Measurements from ENCODE around the gene FZD7.

FZD7 gene

DNA sequence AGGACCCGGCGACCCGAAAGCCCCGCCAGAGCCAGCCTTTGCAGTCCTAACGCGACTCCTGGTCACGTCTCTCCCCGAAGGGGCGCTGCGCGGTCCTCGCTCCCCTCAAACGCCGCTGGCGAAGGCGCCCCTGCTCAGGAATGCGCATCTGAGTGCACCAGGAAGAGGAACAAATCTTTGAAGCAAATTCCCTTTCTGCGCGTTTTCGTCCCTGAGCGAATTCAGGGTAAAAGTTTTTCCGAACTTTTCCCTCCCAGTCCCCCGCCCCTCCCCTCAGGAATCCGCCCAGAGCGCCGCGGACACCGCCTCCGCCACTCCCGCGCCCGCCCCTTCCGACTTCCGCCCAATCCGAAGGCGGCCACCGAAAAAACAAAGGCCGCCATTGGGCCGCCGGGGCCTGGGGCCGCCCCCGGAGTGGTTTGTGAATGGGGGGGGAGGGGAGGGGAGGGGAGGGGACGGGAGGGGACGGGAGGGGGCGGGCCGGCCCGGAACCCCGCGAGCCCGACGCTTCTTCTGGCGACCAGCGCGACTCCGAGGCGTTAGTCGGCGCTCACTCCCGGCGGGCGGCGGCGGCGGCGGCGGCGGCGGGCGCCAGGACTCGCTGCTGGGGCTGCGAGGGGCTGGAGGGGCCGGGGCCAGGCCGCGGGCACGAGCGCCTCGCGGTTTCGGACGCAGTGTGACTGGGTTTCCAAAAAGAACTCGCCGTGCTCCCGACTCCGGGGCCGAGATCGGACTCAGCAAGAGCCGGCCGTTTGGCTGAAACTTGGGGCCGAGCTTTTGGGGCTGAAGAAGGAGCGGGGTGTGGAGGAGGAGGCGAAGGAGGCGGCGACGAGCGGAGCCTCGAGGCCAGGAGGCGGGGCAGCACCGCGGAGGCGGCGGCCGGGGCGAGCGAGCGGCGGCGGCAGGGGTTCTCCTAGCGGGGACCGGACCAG is at the start of gene FZD7:
FZD7 (plus strand) TSS at position 539 of the 932 bp plus-strand sequence. CDS start 793 bp downstream, outside the sequence.
- peak; percentile 56 to 67 for DNase-seq (ENCODE audit: low read depth in 2 of 2)

DNA sequence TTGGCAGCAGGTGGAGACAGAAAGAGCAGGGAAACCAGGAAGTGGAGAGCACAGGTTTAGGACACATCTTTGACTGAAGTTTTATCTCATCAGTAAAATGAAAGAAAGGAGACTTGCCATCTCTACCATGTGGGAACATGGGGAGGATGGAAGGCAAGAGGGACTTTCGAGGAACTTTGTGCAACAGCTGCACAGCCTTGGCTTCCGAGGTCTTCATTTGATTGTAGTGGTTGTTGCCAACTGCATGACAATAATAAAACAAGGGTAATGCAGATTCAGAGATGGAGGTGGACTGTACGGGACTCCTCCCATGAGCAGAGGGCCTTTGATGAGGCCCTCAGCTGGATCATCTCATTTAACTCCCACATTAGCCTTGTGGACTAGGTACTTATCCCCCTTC is 49.3 kb upstream of the FZD7 start:
- DNase-seq (ENCODE audit: low read depth in 2 of 2), result no peak

DNA sequence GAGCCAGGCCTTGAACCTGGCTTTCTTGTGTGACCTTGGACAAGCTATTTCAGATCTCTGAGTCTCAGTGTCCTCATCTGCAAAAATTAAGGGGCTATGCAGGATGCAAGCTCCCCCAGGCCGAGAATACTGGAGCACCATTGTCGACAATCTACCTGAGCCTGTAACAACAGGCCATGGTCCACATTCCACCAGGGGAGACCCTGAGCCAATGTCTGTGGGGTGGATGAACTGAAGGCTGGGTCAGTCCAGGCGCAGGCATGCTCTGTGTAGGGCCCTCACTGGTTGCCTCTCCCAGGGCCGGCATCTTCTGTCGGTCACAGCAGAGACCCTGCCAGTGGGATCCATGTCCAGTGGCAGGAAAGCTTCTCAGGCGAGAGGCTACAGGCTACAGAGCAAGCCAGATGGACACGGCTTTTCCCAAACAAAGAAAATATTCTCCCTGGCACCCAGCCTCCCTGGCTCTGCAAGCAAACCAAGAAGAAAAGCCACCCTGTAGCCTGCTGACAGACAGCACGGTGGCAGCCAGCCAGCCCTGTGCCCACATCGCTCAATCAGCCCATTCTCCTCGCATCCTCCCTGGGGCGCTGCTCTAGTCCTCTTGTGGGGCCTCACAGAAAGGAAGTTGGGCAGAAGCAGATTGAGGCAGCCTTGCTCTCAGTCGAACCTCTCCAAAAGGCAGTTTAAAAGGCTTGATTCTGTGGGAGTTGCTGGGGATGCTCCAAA is 48.7 kb upstream of the FZD7 start:
- no peak for DNase-seq (ENCODE audit: low read depth in 2 of 2)

DNA sequence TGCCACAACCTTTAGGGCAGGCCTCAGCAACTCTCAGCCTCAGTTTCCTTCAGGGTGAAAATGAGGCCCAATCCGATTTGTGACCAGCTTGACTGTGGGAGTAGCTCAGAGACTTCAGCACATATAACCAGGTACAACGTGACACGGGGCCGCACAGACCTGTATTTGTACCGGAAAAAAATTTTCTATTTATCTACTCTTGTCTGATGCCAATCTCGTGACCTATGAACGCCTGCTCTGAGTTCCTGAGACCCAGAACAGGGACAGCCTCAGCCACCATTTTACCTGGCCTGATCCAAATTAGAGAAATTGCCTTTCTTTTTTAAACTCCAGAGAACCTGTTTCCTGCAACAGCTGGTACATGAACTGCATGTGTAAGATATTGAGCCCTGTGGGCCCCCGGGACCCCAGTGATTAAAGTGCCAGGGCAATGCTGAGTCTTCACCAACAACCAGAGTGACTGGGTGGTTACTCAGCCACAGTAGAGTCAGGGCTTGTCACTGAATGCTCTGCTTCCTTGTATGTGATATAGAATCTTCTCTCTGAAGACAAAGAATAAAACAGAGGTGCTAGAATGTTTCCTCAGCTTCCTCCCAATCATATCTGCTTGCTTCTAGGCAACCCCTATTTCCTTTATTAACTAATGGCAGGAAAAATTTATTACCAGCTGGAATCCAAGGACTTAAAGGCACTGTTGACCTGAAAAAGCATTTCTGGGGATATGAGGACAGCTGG is 47.8 kb upstream of the FZD7 start:
- DNase-seq (ENCODE audit: low read depth in 2 of 2), result no peak

DNA sequence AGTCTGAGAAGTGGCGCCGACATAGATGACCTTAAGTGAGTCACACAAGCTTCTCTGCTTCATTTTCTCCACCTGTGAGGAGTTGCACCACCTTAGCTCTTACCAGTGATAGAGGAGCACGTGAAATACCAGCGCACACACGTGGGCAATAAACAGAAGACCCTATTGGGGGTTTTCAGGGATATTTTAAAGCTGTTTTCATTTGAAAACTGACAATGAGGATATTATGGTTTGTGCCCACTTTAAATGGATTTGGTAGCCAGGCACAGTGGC is 47.3 kb upstream of the FZD7 start:
- DNase-seq (ENCODE audit: low read depth in 2 of 2), result no peak

DNA sequence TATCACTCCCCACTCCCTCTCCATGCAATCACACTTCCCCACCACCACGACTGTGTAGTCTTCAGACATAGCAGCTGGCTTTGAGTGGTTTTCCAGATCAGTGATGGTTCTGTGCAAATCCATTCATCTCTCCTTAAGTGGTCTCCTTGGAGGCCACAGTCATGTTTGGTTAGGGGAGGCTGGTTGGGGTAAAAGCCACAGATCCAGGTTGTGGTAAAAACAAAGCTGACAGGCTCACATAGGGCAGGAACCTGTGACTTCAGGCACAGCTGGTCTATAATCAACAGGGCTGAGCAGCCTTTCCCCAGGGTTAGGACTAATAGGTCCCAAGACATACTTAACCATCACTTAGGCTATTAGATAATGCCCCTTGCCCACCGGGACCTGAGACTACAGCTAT is 46.2 kb upstream of the FZD7 start:
- no peak for DNase-seq (ENCODE audit: low read depth in 2 of 2)

DNA sequence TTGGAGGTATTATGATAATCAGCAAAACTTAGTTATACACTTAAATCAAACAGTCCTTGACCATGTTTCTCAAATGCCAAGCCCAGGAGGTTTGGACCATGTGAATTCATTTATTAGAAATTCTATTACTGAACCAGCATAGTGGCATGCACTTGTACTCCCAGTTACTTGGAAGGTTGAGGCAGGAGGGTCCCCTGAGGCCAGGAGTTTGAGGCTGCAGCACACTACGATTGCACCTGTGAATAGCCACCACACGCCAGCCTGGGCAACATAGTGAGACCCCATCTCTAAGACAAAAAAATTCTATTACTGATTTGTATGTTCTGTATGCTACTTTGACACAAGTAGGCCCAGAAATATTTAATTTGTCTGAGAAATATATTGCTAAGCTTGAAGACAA is 43.6 kb upstream of the FZD7 start:
- no peak for DNase-seq (ENCODE audit: low read depth in 2 of 2)

DNA sequence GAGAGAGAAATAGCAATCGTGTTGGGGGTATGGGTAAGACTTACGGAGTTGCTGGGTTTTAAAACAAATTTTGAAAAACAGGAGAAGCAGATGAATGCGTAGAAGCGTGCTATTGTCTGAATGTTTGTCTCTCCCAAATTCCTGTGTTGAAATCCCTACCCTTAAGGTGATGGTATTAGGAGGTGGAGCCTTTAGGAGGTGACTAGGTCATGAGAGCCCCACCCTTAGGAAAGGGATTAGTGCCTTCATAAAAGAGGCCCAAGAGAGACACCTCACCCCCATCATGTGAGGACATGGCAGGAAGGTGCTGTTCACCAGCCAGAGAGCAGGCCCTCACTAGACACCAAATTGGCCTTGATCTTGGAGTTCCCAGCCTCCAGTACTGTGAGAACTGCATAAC is 40.7 kb upstream of the FZD7 start:
- no peak for DNase-seq (ENCODE audit: low read depth in 2 of 2)

DNA sequence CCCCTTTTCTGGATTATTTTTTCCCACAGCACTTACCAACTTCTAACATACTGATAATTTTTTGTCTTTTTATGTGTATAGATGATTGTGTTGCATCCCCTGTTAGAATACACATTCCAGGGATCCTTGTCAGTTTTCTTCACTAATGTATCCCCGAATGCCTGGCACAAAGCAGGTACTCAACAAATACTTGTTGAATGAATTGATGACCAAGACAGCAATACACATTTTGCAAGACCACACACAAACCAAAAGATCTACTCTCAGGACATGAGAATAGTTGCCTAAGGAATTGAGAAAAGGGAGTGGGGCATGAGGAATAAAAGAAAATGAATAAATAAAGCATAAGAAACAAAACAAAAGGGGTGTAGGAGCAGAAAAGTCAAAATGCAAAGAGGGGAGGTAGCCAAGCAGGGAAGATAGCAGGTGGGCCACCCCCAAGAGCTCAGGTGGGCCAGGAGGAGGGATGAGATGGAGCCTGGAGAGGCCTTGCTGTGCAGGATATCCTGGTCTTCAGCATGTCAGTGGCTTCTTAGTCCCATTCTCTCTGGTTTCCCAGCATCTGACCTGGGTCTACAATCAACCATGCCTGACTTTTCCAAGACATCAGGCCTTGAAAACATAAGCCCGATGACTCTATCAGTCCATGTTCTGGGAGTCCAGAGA is 38.5 kb upstream of the FZD7 start:
- DNase-seq (ENCODE audit: low read depth in 2 of 2), result no peak

DNA sequence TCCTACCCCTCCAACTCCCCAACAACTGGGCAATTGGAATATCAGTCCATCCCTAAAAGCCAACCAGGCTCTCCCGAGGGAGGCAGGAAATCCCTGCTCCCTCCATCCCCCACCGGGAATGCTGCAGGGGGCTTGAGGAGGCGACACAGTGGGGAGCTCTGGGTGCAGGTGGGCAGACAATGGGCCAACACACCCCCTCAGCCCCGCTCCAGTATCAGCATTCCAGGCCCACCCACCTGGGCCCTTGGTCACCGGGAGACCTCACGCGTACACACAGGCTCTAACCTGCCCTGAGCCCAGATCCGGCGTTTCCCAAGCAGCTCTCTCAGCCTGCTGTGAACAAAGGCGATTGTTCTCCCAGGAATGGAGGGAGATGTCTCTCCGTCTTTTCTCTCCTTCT is 37.6 kb upstream of the FZD7 start:
- DNase-seq (ENCODE audit: low read depth in 2 of 2), result no peak

DNA sequence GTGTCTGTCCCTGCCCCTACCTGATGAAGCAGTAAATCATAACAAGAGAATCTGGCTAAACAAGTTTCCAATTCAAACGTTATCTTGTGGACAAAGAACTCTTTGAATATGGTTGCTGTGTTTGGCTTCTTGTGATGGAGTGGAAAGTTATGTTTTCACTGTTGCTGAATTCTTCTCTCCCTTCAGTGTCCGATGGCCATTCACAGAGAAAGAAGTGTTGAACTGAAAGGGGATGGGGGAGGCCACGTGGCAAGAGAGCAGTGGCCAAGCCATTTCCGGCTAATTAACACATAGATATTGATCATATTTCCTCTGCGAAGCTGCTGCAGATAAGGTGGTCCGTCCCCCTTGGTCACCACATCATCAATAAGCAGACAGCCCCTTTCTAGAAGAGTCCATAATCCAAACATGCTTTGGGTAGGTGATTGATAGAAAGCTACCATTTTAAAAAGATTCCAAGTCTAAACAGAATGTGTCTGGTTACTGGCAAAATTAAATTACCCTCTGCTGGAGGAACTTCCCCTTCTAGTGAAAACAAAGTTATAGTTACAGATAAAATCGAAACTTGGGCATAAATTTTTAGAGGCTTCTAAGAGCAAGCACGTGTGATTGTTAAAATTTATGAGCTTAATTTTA is 36.9 kb upstream of the FZD7 start:
- DNase-seq (ENCODE audit: low read depth in 2 of 2), result no peak

DNA sequence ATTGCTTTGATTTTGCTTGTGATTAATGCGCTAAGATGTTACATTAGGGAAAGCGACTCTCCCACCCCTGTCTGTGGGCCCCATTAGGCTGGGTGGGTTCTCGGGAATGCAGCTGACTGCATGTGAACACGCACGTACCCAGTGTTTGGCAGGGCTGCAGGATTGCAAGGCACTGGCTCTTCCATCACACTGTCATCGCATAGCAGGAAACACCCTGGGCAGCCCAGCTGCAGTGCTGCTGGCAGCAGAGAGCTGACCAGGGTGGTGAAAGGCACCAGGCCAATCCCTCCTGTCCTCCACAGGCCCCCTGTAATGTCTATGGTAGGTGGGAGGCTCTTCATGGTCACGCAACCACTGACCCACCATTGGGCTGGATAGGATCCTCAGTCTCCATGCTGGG is 34.4 kb upstream of the FZD7 start:
- no peak for DNase-seq (ENCODE audit: low read depth in 2 of 2)

DNA sequence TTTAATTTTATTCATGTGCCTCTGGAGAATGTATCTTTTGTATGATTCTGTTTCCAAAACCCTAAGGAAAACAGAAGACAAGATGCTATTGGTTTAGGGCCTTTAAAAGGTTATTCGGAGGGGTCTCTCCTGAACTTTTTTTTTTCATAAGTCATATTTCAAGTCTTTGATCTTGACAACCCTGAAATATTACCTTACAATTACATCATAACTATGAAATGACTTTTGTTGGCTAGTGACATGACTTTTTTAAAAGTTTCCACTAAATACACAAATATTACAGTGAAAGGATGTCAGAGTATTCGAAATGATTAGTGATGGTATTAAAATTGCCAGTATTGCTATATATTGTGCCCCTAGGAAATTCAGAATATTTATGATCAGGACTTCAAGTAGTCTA is 31.8 kb upstream of the FZD7 start:
- DNase-seq (ENCODE audit: low read depth in 2 of 2), result no peak

DNA sequence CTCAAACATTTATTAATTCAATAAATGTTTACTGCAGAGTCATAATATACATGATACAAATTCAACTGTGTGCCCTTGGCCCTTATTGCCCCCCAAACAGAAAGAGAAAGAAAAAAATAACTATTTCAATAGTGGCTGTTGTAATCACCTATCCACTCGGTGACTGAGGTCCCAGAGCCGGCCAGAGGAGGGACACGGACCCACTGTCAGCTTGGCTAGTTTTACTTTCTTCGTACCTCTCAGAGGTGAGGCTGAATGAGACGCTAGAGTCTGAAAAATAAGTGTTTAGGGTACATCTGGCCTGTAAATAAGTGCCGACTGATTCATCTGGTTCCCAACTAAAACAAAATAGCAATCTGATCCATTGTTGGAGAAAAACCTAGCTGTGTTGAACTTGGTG is 31.3 kb upstream of the FZD7 start:
- DNase-seq (ENCODE audit: low read depth in 2 of 2), result no peak

DNA sequence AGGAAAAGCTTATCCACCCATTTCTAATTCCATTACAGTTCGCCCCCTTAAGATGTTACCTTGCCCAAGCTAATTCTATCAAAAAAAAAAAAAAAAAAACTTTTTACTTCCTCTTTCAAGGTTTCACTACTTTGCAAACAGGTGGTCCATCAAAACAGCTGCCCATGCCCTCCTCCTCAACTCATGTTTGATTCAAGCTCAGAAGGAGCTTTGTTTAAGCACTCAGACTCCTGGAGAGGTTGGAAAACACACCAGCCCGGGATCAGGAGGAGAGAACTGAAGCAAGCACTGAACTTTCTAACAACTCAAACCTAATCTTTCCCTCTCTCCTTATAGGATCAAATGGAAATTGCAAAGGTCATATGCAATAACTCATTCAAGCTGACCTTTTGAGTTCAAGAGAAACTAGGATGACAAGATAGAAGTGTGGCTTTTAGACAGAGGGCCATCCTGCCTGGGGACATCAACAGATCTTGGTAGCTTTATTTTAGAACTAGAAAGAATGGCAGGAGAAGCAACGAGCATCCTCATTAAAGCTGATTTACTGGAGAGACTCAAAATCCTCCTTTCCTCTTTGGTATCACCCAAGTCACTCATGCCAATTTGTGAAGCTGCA is 28.3 kb upstream of the FZD7 start:
- no peak for DNase-seq (ENCODE audit: low read depth in 2 of 2)

DNA sequence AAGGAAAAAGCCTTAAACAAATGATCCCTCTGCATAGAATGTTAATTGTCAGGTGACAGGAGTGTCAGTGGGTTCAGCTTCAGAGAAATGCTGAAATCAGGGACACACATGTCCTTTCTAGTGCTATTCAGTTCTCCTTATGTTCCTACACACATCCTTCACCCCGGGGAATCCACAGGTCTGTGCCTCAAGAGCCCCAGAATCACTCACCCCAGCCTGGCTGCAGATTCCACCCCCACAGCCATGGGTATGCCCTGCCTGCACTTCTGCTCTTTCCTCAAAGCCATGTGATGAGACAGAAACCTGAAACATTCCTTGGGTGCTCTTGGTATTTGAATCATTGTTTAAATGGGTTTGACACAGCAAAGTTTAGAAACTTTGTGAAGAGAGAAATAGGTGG is 27.4 kb upstream of the FZD7 start:
- DNase-seq (ENCODE audit: low read depth in 2 of 2), result no peak

DNA sequence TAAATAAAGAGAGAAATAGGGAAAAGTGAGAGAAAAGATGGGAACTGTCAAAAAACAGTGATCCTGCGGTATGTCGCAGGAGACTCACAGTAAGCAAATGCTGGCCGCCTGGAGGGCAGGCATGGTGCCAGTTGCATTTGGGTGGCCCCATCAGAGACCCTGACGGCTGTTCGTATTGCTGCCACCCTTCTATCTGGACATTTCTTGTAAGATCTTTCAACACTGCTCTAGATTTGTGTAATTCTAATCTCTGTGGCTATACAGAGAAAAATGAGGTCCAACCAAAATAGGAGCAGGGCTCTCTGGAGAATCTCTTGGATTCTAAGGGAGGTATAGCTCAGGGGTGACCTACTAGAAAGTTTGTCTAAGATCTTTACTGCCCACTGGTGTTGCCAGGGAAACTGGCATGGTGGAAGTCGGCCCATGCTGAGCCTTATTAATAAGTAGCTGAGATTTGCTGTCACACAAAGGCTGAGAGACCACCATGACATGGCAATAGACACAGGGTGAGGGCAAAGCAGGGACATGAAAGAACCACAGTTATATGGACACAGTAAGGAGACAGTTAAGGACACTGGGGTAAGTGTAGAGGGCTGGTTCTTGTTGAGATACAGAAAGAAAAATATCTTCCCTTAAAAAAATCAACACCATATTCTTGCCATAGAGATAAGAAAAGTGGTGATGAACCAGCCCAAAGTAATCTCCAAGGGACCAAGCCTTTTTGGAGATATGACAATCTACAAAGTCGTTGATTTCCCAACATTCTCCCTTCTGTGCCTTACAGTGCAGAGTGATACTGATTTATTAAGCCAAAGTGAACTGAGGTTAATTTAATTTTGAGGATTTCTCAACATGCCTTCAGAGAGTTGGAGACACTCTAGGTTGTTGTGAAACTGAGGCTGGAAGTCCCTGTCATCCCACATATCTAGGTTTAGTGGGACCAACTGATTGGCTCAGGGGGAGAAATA is 26.4 kb upstream of the FZD7 start:
- DNase-seq (ENCODE audit: low read depth in 2 of 2), result no peak

DNA sequence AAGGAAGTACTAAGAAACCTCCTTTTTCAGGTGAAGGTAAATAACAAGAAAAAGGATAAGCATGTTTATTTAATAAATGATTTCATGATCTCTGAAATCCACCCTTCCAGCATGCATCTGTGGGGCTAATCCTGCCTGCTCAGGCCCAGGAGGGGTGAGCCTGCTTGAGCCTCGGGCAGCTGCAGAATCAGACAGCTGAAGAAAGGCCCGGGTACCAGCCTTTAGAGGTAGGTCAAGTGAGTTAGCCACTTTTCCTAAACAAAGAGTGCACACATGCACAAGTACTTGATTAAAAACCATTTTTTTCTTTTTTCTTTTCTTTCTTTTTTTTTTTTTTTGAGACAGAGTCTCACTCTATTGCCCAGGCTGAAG is 25.7 kb upstream of the FZD7 start:
- no peak for DNase-seq (ENCODE audit: low read depth in 2 of 2)

DNA sequence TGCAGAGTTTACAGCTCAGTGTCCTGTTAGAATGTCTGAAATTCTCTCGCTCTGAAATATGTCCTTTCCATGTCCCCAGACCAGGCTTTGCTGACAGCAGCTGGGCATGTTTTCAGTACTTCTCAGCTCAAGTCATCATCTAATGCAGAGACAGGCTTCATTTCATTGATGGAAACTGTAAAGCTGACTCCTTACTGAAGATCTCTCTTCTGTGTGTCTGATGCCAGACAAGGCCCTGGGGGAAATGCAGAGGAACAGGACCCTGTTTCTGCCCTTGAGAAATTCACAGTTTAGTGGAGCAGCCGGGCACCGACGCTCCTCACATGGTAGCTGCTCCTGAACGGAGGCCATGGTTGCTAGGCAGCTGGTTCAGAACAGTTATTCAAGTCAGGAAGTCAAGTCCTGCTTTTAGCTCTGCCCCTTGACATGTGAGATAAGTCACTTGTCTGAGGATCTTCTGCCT is 24.6 kb upstream of the FZD7 start:
- DNase-seq (ENCODE audit: low read depth in 2 of 2), result no peak

DNA sequence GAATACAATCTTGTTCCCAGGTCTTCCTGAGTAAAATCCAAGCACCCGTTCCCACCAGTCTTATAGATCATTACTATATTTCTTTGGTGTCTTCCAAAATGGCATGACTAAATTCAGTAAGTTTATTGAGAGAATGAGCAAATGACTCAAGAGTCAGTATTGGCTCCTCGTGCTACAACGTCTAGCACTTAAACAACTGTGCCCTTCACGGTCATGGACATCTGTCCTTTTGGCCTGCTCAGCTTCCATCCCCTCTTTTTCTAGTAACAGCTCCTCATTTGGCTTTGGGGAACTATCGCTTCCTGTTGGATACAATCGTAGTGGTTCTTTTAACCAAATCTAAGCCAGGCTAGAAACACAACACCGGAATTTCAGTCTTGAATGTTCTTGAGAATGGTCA is 24.1 kb upstream of the FZD7 start:
- DNase-seq (ENCODE audit: low read depth in 2 of 2), result no peak
